GM21825 (cell line): Measurements from ENCODE around the gene RAB30.

ENCODE experiments used
- ATAC-seq: cut with Tn5 transposase; IDR thresholded peaks from one replicate; pipeline ENCODE4 v1.9.1; 2021; ENCODE audit warnings: mild to moderate bottlenecking, moderate library complexity; ENCODE audit not compliant: unreplicated experiment

The RAB30 gene, protein sequence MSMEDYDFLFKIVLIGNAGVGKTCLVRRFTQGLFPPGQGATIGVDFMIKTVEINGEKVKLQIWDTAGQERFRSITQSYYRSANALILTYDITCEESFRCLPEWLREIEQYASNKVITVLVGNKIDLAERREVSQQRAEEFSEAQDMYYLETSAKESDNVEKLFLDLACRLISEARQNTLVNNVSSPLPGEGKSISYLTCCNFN

DNA sequence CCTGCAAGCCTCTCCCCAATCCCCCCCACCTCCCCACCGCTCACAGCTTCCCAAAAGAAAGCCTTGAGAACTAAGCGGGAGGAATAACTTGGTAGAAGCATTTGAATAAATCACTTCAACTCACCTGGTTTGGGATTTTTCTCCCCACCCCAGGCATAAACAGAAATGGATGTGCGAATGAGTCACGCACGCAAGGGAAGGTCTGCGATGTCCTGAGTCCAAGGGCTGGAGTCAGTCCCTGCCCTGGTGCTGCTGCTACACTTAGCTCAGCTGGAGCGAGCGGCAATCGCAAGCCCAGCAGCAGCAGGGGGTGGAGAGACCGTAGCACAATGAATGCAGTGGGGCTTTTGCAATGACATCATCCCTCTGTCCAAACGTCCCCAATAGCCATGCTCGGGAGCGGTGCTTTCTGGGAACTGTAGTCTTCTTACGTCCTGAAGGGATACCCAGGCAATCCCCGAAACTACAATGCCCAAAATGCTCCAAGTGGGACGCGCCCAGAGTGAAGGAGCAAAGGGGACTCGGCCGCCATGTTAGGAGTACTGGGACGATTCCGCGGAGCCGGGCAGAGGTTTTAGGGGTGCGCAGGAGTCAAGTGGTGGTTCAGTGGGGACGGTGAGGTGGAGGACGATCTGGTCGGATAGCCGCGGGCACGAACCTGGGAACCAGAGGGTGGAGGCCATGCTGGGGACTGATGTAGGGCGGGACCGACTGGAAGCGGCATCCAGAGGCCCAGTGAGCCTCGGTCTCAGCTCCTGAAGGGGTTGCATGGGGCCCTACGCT is at the start of gene RAB30:
Gene RAB30 (minus strand): TSS at position 331 of the 783 bp plus-strand sequence. CDS start 74,581 bp downstream, outside the sequence.
- peak; percentile 95 for ATAC-seq

GRCh38 chr11:83120327-83120726 is 48.6 kb upstream of the RAB30 start:
- no peak for ATAC-seq

GRCh38 chr11:83119216-83119615 is 47.5 kb upstream of the RAB30 start:
- no peak for ATAC-seq

- no peak for ATAC-seq
Observed at GRCh38 chr11:83118814-83119213, 47.1 kb upstream of the RAB30 start.

DNA sequence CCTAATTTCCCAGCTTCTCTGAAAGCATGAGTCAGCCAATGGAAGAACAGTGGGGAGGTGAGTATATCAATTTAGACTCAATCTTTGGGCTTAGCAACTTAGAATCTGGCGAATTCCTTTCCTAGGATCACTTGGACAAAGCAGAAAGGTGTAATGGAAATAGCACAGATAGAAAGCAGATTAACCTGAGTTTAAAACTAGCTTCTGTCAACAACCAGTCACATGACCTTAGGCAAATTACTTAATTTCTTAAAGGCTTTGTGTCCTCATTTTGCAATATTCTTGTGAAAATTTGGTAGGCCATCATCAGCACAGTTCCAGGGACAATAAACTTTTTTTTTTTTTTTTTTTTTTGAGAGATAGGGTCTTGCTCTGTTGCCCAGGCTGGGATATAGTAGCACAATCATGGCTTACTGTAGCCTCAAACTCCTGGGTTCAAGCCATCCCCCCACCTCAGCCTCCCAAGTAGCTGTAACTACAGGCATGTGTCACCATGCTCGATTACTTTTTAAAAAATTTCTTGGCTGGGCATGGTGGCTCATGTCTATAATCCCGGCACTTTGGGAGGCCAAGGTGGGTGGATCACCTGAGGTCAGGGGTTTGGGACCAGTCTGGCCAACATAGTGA is 44.4 kb upstream of the RAB30 start:
- ATAC-seq = no peak

DNA sequence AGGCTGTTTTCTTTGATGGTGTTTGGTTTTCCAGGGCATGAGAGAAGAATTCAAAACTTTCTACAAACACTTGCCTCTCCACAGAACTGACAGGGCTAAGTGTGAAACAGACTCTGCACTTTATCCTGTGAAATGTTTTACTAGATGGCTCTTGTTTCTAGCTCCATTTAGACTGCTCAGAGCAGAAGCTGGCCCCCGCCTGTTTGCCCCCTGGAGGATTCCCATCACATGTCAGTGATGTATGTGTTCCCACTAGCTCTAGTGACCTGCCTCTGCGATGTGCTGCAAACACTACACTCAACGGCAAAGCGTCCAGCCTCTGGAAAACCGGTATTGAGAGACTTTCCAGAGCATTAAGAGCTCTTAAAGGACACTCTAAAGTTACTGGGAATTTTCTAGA is 43.9 kb upstream of the RAB30 start:
- ATAC-seq = no peak

- ATAC-seq = no peak
Observed at GRCh38 chr11:83115026-83115425, 43.3 kb upstream of the RAB30 start.

- no peak for ATAC-seq
Observed at GRCh38 chr11:83112886-83113285, 41.2 kb upstream of the RAB30 start.

GRCh38 chr11:83105168-83105567 is 33.5 kb upstream of the RAB30 start:
- ATAC-seq = no peak

DNA sequence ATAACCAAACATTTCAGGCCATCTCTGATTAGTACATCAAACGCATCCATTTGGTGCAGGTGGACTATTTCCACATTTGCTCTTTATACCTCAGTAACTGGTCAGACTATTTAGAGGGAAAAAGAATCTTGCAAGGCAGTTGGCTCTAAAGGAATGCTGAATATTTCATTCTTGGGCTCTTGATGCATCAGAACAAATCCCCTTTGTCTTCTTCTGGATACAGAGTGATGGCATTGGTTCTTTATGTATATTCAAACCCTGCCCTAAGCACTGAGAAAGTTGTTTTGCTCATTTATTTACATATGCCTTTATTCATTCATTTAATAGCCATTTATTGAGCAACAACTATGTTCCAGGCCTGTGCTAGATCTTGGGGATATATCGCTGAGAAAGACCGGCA is 31.1 kb upstream of the RAB30 start:
- no peak for ATAC-seq

- ATAC-seq = no peak
Observed at GRCh38 chr11:83097429-83098075, 25.9 kb upstream of the RAB30 start.

- ATAC-seq = no peak
Observed at GRCh38 chr11:83093634-83094033, 21.9 kb upstream of the RAB30 start.

- no peak for ATAC-seq
Observed at GRCh38 chr11:83092488-83093384, 21.0 kb upstream of the RAB30 start.

DNA sequence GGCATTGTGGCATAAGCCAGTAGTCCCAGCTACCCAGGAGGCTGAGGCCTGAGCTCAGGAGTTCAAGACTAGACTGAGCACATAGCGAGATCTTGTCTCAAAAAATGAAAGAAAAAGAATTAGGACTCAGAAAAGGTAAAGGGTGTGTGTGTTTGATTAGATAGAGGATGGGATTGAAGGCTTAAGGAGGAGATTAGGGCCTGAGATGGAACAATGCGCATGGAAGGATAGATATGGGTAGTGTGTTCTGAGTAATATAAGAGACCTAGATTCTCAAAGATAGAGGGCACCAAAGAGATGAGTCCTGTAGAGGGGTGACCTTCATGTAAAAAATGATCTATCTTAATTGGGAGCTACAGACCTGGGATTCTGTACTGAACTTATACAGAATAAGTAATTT is 17.3 kb upstream of the RAB30 start:
- no peak for ATAC-seq

DNA sequence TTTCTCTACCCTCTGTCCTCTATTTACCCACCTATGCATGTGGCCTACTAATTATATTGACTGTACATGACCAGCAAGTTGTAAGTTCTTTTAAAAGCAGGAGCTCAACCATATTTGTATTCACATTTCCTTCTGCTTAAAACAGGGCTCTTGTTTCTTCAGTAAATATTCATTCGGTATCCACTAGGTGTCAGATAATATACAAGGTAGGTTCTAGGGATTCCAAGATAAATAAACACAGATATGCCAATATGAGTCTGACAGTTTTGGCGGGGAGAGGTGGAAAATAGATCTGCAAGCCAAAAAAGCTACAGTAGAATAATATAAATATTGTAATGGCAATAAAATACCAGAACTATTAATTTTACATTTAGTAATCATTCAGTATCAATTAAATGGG is 15.3 kb upstream of the RAB30 start:
- ATAC-seq = no peak

DNA sequence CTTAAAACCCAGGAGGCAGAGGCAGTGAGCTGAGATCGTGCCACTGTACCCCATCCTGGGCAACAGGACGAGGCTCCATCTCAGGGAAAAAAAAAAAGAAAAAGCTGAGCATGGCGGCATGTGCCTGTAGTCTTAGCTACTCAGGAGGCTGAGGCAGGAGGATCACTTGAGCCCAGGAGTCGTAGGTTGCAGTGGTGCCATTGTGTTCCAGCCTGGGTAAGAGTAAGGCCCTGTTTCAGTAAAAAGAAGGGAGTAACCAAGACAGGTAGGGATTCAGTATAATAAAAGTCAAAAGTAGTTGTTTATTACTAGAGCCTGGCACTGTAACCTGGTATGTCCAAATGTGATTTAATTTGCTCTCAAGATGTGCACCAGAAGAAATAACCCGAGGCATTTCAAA is 8.1 kb upstream of the RAB30 start:
- no peak for ATAC-seq

DNA sequence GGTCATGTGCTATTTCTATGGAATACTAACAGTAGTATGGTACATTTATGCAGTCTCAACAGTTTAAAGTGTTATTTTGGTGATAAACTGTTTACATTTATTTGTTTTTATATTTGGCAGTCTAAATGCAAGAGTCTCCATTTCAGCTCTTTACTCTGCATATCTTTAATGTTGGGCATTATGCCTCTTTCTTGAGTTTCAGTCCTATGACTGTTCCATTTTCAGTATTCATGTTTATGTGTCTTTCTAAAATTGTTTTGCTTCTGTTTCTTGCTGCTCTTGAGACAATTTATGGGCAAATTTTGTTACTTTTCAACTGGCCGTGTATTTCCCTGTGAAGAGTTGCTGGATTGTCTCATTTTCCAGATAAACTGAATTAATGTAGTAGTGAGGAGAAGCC is 6.6 kb upstream of the RAB30 start:
- no peak for ATAC-seq

DNA sequence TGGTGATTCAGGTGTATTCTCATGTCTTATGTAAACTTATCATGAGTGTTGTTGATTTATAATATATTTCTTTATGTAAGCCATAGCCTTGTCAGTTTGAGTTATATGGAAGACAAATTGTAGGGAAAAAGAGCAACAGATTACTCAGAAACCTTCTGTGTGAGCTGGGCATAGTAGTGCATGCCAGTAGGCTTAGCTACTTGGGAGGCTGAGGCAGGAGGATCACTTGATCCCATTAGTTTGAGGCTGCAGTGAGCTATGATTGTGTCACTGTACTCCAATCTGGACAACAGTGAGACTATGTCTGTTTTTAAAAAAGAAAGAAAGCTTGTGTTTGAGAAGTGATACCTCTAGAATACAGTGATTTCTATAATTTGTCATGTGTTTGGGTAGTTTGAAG is 2.2 kb upstream of the RAB30 start:
- no peak for ATAC-seq

DNA sequence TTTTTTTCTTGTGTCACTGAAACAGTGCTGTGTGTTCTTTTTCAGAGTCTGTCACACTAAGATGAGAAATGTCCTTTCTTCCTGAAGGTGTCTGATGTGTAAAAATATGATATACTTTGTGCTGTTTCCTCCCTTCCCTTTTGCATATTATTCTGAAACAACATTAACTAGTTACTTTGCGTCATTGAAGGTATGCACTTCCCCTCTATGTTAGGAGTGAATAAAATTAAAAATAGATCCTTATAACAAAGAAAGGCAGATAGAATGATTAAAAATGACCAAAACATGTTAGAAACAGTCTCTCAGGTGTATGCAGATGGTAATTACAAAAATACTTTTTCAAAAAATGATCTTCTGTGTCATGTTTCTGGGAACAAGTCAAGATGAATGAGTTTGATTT is 1.6 kb upstream of the RAB30 start:
- no peak for ATAC-seq

- ATAC-seq = no peak
Observed at GRCh38 chr11:83072350-83073242, 899 bp upstream of the RAB30 start.
